Body of pancreas (tissue), 4 donors: Measurements from ENCODE around the gene SLC23A2.

Source experiments
- POLR2A ChIP-seq, 3 donors: fragments of 450-650 bp; IDR thresholded peaks; one replicate each; pipeline ENCODE4 v1.6.1; 2016; ENCODE audit warnings: antibody characterized with exemption in 3 of 3, mild to moderate bottlenecking in 2 of 3
- TF ChIP-seq, protein P1 (sequence below), 7 experiments: fragments of 450-650 bp in 4 of 7; fragments of 200-600 bp in 3 of 7; sonication (generic) in 3 of 7; IDR thresholded peaks; one replicate each; pipeline ENCODE4 v1.5.1; 2016 to 2019; ENCODE audit warnings: antibody characterized with exemption in 7 of 7

DNA sequence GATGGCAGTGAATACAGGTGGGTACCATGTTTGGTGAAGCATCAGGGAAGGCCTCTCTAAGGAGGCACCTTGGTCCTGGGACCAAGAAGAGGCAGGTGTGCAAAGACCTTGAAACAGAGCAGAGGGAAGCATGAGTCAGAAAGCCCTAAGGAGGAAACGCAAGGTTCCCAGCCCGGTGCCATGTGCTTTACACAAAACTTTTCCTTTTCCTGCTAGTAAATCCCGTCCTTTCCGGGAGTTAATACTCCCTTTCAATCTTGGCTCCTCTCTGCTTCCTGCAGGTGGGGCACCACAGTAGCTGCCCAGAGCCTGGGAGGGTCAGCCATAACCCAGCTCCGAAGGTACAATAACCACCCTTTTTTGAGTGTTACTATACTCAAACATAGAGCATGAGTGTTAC, 19.4 kb upstream of the SLC23A2 start:
- TF ChIP-seq, protein P1, sequence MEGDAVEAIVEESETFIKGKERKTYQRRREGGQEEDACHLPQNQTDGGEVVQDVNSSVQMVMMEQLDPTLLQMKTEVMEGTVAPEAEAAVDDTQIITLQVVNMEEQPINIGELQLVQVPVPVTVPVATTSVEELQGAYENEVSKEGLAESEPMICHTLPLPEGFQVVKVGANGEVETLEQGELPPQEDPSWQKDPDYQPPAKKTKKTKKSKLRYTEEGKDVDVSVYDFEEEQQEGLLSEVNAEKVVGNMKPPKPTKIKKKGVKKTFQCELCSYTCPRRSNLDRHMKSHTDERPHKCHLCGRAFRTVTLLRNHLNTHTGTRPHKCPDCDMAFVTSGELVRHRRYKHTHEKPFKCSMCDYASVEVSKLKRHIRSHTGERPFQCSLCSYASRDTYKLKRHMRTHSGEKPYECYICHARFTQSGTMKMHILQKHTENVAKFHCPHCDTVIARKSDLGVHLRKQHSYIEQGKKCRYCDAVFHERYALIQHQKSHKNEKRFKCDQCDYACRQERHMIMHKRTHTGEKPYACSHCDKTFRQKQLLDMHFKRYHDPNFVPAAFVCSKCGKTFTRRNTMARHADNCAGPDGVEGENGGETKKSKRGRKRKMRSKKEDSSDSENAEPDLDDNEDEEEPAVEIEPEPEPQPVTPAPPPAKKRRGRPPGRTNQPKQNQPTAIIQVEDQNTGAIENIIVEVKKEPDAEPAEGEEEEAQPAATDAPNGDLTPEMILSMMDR (IDR thresholded peaks at IDR 0.05), result no peak
- TF ChIP-seq POLR2A (IDR thresholded peaks at IDR 0.05), result no peak
